ENCODE data around the gene ZNF410.
"Not testable (repeated sequence)": the region's sequence is repeated elsewhere in the genome, so short reads cannot be mapped to it uniquely, and the experiment has no call there.

ZNF410 gene

DNA sequence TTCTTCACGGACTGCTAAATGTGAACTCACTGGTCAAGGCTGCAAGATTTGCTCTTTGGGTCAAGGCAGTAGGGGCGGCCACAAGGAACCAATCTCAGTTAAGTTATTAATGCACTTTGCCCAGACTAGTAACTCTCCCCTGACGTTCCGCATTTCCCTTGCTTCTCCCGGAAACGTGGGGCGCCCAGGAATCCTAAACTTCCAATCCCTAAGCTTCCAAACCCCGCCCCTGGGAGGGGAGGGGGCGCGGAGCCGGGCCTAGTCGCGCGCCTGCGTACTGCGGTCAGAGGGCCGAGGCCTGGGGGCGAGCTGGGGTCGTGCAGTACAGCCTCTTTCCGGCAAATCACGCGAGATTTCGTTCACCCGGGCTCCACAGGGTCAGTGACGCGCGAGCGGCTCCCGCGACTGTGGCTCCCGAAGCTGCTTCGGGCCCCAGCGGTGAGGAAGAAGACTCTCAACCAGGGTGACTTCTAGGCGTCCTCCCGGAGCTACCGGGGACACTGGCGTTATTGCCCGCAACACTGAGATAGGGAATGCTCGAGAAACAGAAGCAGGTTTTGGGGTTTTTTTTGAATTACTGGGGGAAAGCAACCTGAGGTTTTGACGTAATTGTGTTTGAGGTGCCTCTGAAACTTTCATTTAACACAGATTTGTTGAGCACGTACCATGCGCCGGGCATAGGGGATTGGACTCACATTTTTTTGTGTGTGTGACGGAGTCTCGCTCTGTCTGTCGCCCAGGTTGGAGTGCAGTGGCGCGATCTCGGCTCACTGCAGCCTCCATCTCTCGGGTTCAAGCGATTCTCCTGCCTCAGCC, 34.9 kb upstream of the ZNF410 start, which contains the start of gene PTGR2:
PTGR2 (plus strand) TSS at position 265 of the 816 bp plus-strand sequence. CDS start 7,032 bp downstream, outside the sequence.
- peak within 1 kb of the TSS; percentile 65 for H3K4me3 ChIP-seq (ENCODE audit: low read length)
- TF ChIP-seq, protein P1, sequence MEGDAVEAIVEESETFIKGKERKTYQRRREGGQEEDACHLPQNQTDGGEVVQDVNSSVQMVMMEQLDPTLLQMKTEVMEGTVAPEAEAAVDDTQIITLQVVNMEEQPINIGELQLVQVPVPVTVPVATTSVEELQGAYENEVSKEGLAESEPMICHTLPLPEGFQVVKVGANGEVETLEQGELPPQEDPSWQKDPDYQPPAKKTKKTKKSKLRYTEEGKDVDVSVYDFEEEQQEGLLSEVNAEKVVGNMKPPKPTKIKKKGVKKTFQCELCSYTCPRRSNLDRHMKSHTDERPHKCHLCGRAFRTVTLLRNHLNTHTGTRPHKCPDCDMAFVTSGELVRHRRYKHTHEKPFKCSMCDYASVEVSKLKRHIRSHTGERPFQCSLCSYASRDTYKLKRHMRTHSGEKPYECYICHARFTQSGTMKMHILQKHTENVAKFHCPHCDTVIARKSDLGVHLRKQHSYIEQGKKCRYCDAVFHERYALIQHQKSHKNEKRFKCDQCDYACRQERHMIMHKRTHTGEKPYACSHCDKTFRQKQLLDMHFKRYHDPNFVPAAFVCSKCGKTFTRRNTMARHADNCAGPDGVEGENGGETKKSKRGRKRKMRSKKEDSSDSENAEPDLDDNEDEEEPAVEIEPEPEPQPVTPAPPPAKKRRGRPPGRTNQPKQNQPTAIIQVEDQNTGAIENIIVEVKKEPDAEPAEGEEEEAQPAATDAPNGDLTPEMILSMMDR (IDR thresholded peaks at IDR 0.05; ENCODE audit: insufficient read depth, low read depth, low read length, missing control alignments) = peak; percentile 24
- peak; percentile 92 for DNase-seq (ENCODE audit: low read depth)

DNA sequence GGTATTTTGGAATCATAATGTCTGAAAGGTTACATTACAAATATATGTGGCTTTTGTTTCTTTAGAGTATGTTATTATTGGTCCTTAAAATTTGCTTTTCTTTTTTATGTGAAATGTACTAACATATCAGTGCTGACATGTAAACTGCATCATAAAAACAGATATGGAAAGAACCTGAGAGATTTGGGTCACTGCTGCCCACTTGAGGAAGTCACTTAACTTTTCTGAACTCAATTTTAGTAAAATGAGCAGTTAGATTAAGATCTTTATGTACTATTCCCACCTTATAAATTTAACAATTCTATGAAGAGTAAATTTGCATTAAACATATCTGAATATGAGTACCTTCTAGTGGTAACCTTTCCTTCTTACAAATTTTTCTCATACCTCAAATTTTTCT, 27.5 kb upstream of the ZNF410 start:
- TF ChIP-seq, protein P1 (IDR thresholded peaks at IDR 0.05; ENCODE audit: insufficient read depth, low read depth, low read length, missing control alignments) = no peak
- no peak for DNase-seq (ENCODE audit: low read depth)
- H3K4me3 ChIP-seq (ENCODE audit: low read length) = no peak overlapping the region

DNA sequence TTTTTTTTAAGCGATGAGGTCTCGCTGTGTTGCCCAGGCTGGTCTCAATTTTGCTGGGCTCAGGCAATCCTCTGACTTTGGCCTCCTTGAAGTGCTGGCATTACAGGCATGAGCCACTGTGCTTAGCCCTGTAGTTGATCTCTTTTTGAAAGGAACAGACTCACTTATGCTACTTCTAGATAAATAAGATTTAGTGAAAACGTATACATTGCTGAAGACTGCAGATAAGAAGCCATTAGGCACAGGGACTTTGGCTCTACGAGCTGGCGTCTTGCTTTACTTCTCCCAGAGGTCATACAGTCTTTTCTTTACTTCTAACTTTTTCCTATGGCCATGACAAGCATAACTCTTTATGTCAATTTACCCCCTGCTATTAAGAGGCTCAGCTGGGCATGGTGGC, 25.6 kb upstream of the ZNF410 start:
- DNase-seq (ENCODE audit: low read depth) = no peak
- TF ChIP-seq, protein P1 (IDR thresholded peaks at IDR 0.05; ENCODE audit: insufficient read depth, low read depth, low read length, missing control alignments) = no peak
- no peak overlapping the region for H3K4me3 ChIP-seq (ENCODE audit: low read length)

DNA sequence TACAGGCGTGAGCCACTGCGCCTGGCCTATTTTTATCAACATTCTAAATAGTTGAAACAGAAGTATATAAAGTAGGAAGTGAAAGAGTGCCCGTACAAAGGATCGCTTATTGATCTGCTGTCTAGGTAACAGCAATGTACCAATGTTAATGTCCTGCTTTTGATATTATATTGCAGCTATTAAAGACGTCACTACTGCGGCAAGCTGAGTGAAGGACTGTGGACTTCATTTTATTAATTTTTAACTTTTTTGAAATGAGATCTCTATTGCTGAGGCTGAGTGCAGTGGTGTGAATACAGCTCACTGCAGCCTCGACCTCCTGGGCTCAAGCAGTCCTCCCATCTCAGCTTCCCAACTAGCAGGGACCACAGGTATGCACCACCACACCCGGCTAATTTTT, 24.2 kb upstream of the ZNF410 start:
- DNase-seq (ENCODE audit: low read depth) = no peak
- TF ChIP-seq, protein P1 (IDR thresholded peaks at IDR 0.05; ENCODE audit: insufficient read depth, low read depth, low read length, missing control alignments) = no peak

DNA sequence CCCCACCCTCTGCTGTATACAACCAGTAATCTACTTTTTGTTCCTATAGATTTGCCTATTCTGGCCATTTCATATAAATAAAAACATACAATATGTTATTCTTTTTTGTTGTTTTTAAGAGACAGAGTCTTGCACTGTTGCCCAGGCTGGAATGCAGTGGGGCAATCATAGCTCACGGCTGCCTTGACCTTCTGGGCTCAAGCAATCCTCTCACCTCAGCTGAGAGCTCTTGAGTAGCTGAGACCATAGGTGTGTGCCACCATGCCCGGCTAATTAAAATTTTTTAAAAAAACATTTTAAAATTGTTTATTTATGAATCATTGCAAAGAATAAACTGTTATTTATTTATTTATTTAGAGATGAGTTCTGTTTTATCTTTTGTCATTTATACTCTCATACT, 23.4 kb upstream of the ZNF410 start:
- TF ChIP-seq, protein P1 (IDR thresholded peaks at IDR 0.05; ENCODE audit: insufficient read depth, low read depth, low read length, missing control alignments) = no peak
- no peak for DNase-seq (ENCODE audit: low read depth)
- no peak overlapping the region for H3K4me3 ChIP-seq (ENCODE audit: low read length)

More for the DNA sequence above, 24.2 kb upstream of the ZNF410 start:
- H3K4me3 ChIP-seq (ENCODE audit: low read length) = no peak overlapping the region

DNA sequence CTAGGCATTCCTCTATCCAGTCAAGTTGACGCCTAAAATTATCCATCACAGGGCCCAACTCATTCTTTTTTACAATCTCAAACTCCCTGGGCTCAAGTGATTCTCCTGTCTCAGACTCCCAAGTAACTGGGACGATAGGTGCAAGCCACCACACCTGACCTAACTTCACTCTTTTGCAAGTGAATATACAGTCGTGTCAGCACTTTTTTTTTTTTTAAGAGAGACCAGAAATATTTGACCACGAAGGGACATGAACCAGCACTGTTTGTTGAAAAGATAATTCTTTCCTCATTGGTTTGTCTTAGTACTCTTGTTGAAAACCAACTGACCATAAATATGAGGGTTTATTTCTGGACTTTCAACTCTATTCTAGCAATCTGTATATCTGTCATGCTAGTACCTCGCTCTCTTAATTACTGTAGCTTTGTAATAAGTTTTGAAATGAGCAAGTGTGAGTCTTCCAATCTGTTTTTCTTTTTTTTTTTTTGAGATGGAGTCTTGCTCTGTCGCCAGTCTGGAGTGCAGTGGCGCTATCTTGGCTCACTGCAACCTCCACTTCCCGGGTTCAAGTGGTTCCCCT, 21.0 kb upstream of the ZNF410 start:
- no peak for DNase-seq (ENCODE audit: low read depth)
- TF ChIP-seq, protein P1 (IDR thresholded peaks at IDR 0.05; ENCODE audit: insufficient read depth, low read depth, low read length, missing control alignments) = no peak
- H3K4me3 ChIP-seq (ENCODE audit: low read length) = no peak overlapping the region

DNA sequence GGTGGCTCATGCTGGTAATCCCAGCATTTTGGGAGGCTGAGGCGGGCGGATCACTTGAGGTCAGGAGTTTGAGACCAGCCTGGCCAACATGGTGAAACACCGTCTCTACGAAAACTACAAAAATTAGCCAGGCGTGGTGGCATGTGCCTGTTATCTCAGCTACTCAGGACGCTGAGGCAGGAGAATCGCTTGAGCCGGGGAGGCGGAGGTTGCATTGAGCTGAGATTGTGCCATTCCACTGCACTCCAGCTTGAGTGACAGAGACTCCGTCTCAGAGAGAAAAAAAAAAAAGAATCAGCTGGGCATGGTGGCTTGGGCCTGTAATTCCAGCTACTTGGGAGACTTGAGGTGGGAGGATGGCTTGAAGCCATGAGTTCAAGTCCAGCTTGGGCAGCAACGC, 16.9 kb upstream of the ZNF410 start:
- H3K4me3 ChIP-seq (ENCODE audit: low read length); DNase-seq (ENCODE audit: low read depth): not testable (repeated sequence)
